DOHH2 (cell line): ENCODE results near the gene HNRNPA0.

Experiments
- H3F3A ChIP-seq: fragments of 200-600 bp; sonication (generic), shearing (Covaris generic); 2 replicates; pipeline ENCODE4 v1.6.0; 2016; ENCODE audit warnings: antibody characterized with exemption, mild to moderate bottlenecking; ENCODE audit not compliant: control insufficient read depth, insufficient read depth
- H3K27ac ChIP-seq: fragments of 200-600 bp; sonication (generic); 2 replicates; pipeline ENCODE4 v1.5.1; 2014; ENCODE audit warnings: low read depth, mild to moderate bottlenecking, low read length, moderate library complexity
- H3K27me3 ChIP-seq: fragments of 200-600 bp; sonication (generic); 2 replicates; pipeline ENCODE4 v1.6.1; 2014; ENCODE audit warnings: mild to moderate bottlenecking, low read length, mixed read lengths; ENCODE audit not compliant: control insufficient read depth
- H3K36me3 ChIP-seq: fragments of 200-600 bp; sonication (generic); 2 replicates; pipeline ENCODE4 v1.6.1; 2014; ENCODE audit warnings: mild to moderate bottlenecking, low read length, moderate library complexity, mixed read lengths; ENCODE audit not compliant: control insufficient read depth
- H3K4me1 ChIP-seq: fragments of 200-600 bp; sonication (generic); 2 replicates; pipeline ENCODE4 v1.6.1; 2014; ENCODE audit warnings: mild to moderate bottlenecking, low read length, mixed read lengths; ENCODE audit not compliant: control insufficient read depth
- H3K4me2 ChIP-seq: fragments of 200-600 bp; sonication (generic); 2 replicates; pipeline ENCODE4 v1.6.0; 2014; ENCODE audit warnings: mild to moderate bottlenecking, low read length, moderate library complexity
- H3K4me3 ChIP-seq: fragments of 200-600 bp; sonication (generic); 2 replicates; pipeline ENCODE4 v1.5.1; 2014; ENCODE audit warnings: mild to moderate bottlenecking, low read length, mixed read lengths
- H3K79me2 ChIP-seq: fragments of 200-600 bp; sonication (generic); 2 replicates; pipeline ENCODE4 v1.6.1; 2014; ENCODE audit warnings: mild to moderate bottlenecking, low read length, mixed read lengths; ENCODE audit not compliant: control insufficient read depth
- H3K9me2 ChIP-seq: fragments of 200-600 bp; sonication (generic); replicated peaks from 2 replicates; pipeline ENCODE4 v1.6.1; 2014; ENCODE audit warnings: mild to moderate bottlenecking, low read length, mixed read lengths; ENCODE audit not compliant: control insufficient read depth
- H3K9me3 ChIP-seq: fragments of 200-600 bp; sonication (generic); 2 replicates; pipeline ENCODE4 v1.6.1; 2014; ENCODE audit warnings: antibody characterized with exemption, low read length, mixed read lengths; ENCODE audit not compliant: control insufficient read depth, insufficient read depth
- H4K20me1 ChIP-seq: fragments of 200-600 bp; sonication (generic); 2 replicates; pipeline ENCODE4 v1.6.0; 2014; ENCODE audit warnings: low read depth, mild to moderate bottlenecking, antibody characterized with exemption, low read length, moderate library complexity; ENCODE audit not compliant: control insufficient read depth, insufficient read depth
- CTCF ChIP-seq: fragments of 200-600 bp; sonication (generic); IDR thresholded peaks from one replicate; pipeline ENCODE4 v1.5.1; 2014; ENCODE audit warnings: antibody characterized with exemption, mild to moderate bottlenecking, low read depth, low read length; ENCODE audit not compliant: poor library complexity, severe bottlenecking
- EZH2phosphoT487 ChIP-seq: fragments of 200-600 bp; sonication (generic); IDR thresholded peaks from 2 replicates; pipeline ENCODE4 v1.6.1; 2017; ENCODE audit warnings: borderline replicate concordance, mild to moderate bottlenecking, antibody characterized with exemption, low read length, moderate library complexity, mixed read lengths

Gene HNRNPA0

GRCh38 chr5:137733922-137734321 lies 20.2 kb downstream of the HNRNPA0 start:
- Histone ChIP-seq H3K36me3 (no peaks in the 10 kb centered on the region), H3K4me3 (no peak overlapping the region), H3K4me2 (no peak overlapping the region), H3K9me2 (no peaks in the 10 kb centered on the region), H3K27me3 (0 out of 2 replicates have a peak, but pooled peaks cover 7% of the 10 kb centered on the region), H3K27ac (no peak overlapping the region), H4K20me1 (no peaks in the 10 kb centered on the region), H3K4me1 (peaks cover 11% of the 10 kb centered on the region), H3F3A (no peaks in the 10 kb centered on the region), H3K79me2 (no peaks in the 10 kb centered on the region), H3K9me3 (no peaks in the 10 kb centered on the region)
- no peak for TF ChIP-seq EZH2phosphoT487
- no peak for TF ChIP-seq CTCF

GRCh38 chr5:137733006-137733405 lies 21.2 kb downstream of the HNRNPA0 start:
- H3K4me3 ChIP-seq = no peak overlapping the region
- H3K9me3 ChIP-seq = no peaks in the 10 kb centered on the region
- no peaks in the 10 kb centered on the region for H3K9me2 ChIP-seq
- H3K27ac ChIP-seq = no peak overlapping the region
- no peak overlapping the region for H3K4me2 ChIP-seq
- H3K79me2 ChIP-seq = no peaks in the 10 kb centered on the region
- no peak for TF ChIP-seq CTCF
- no peak for TF ChIP-seq EZH2phosphoT487
- H4K20me1 ChIP-seq = no peaks in the 10 kb centered on the region
- H3K4me1 ChIP-seq = peaks cover 11% of the 10 kb centered on the region
- no peaks in the 10 kb centered on the region for H3F3A ChIP-seq
- H3K36me3 ChIP-seq = no peaks in the 10 kb centered on the region
- 0 out of 2 replicates have a peak, but pooled peaks cover 7% of the 10 kb centered on the region for H3K27me3 ChIP-seq

GRCh38 chr5:137731176-137731575 lies 23.0 kb downstream of the HNRNPA0 start:
- no peak overlapping the region for H3K4me2 ChIP-seq

More at GRCh38 chr5:137731176-137731575, 23.0 kb downstream of the HNRNPA0 start:
- no peaks in the 10 kb centered on the region for H3K9me3 ChIP-seq
- no peak for TF ChIP-seq EZH2phosphoT487
- no peak for TF ChIP-seq CTCF
- no peak overlapping the region for H3K4me3 ChIP-seq
- H3K9me2 ChIP-seq = no peaks in the 10 kb centered on the region
- H3K79me2 ChIP-seq = no peaks in the 10 kb centered on the region
- no peaks in the 10 kb centered on the region for H4K20me1 ChIP-seq
- peaks cover 8% of the 10 kb centered on the region; the same call in 1 of the 2 replicates for H3K27me3 ChIP-seq
- peaks cover 10% of the 10 kb centered on the region for H3K4me1 ChIP-seq
- no peaks in the 10 kb centered on the region for H3K36me3 ChIP-seq
- no peaks in the 10 kb centered on the region for H3F3A ChIP-seq
- H3K27ac ChIP-seq = no peak overlapping the region
